Measurements from ENCODE around the gene ACSM4. TPM values are rescaled to one million over a fixed set of nuclear protein-coding genes. Genes with fewer than 3 reads are reported as not detected.

The ACSM4 gene
- total and polyA plus RNA-seq, 2 of the 13 experiments (the other 11 are each of a cell fraction or from before 2014, with no cell fraction given): not detected

GRCh38 chr12:7344833-7345606 is 41.1 kb downstream of the ACSM4 start:
- Histone ChIP-seq H3K4me1 (ENCODE audit: insufficient read depth, low read length) (no peaks in the 10 kb centered on the region), H4K20me1 (ENCODE audit: insufficient read depth, low read length) (no peaks in the 10 kb centered on the region), H3K4me3 (replicated peaks in 1 of 3; ENCODE audit: insufficient read depth in 1 of 3, low read depth in 2 of 3, low read length in 3 of 3) (no peak overlapping the region), H3K36me3 (replicated peaks in 1 of 2; ENCODE audit: control insufficient read depth in 1 of 2, insufficient read depth in 2 of 2, low read length in 2 of 2) (no peaks in the 10 kb centered on the region), H3K27ac (ENCODE audit: extremely low read length, insufficient read depth, low read length) (no peak overlapping the region), H3K9ac (ENCODE audit: insufficient read depth, low read depth, low read length) (no peak overlapping the region), H3K9me3 (ENCODE audit: low read length) (no peaks in the 10 kb centered on the region), H3K79me2 (ENCODE audit: insufficient read depth, low read length) (no peaks in the 10 kb centered on the region), H3K27me3 (ENCODE audit: control insufficient read depth in 1 of 2, insufficient read depth in 2 of 2, low read length in 2 of 2) (no peaks in the 10 kb centered on the region), H2AFZ (ENCODE audit: low read length) (no peak overlapping the region), H3K4me2 (ENCODE audit: low read depth, low read length) (no peak overlapping the region)
- DNase-seq (ENCODE audit: low spot score) (no peak), ATAC-seq (no peak), FAIRE-seq (no peak)
- TF ChIP-seq ZNF484 (CRISPR knock-in tag; IDR thresholded peaks at IDR 0.05; ENCODE audit: borderline replicate concordance, low read depth) (no peak), JDP2 (CRISPR knock-in tag; IDR thresholded peaks at IDR 0.05; ENCODE audit: borderline replicate concordance) (no peak), ZNF256 (CRISPR knock-in tag; conservative IDR thresholded peaks at IDR 0.05) (no peak), CBX5 (CRISPR knock-in tag; IDR thresholded peaks at IDR 0.05; ENCODE audit: borderline replicate concordance) (no peak), CC2D1A (CRISPR knock-in tag; IDR thresholded peaks at IDR 0.05) (no peak), ZNF883 (CRISPR knock-in tag; IDR thresholded peaks at IDR 0.05; ENCODE audit: not compliant biosample characterization) (no peak), GABPB1 (CRISPR knock-in tag; IDR thresholded peaks at IDR 0.05) (no peak), ZNF768 (CRISPR knock-in tag; IDR thresholded peaks at IDR 0.05) (no peak), DPF2 (CRISPR knock-in tag; IDR thresholded peaks at IDR 0.05; ENCODE audit: borderline replicate concordance, low read depth) (no peak), ZBTB7A (CRISPR knock-in tag; IDR thresholded peaks at IDR 0.05) (no peak)
- TF ChIP-seq, protein P1, sequence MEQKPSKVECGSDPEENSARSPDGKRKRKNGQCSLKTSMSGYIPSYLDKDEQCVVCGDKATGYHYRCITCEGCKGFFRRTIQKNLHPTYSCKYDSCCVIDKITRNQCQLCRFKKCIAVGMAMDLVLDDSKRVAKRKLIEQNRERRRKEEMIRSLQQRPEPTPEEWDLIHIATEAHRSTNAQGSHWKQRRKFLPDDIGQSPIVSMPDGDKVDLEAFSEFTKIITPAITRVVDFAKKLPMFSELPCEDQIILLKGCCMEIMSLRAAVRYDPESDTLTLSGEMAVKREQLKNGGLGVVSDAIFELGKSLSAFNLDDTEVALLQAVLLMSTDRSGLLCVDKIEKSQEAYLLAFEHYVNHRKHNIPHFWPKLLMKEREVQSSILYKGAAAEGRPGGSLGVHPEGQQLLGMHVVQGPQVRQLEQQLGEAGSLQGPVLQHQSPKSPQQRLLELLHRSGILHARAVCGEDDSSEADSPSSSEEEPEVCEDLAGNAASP (CRISPR knock-in tag; IDR thresholded peaks at IDR 0.05; ENCODE audit: borderline replicate concordance): no peak
- POLR2A ChIA-PET: no interaction called here
- CTCF ChIA-PET (ENCODE audit: low intra/inter-chr PET ratio, low total read pairs): no interaction called here
- no TSS peak for BruUV-seq (replicated peaks)
- intact Hi-C loops (cut with micrococcal nuclease; ENCODE audit: unreplicated experiment) (no loop called here), in situ Hi-C loops (cut with HindIII; ENCODE audit: extremely low pct_ligation_motif_present, low pct_unique_long_range_greater_than_20kb) (no loop called here)

Data from HepG2 (cell line).